ENCODE data around the gene TTLL10. TPM values are rescaled to one million over a fixed set of nuclear protein-coding genes. Genes with fewer than 3 reads are reported as not detected.

TTLL10 gene
- total RNA-seq, 2 donors from 2014 or later: not detected

- Histone ChIP-seq H3K9me3 (no peaks in the 10 kb centered on the region), H3K36me3 (no peaks in the 10 kb centered on the region), H3K27ac (no peak overlapping the region), H3K4me1 (ENCODE audit: control insufficient read depth in 1 of 2, low read depth in 2 of 2) (peaks cover 7 to 10% of the 10 kb centered on the region in 2 donors), H3K4me3 (no peak overlapping the region), H3K27me3 (replicated peaks; ENCODE audit: insufficient read depth) (no peaks in the 10 kb centered on the region)
- ATAC-seq (ENCODE audit: insufficient number of reproducible peaks, low FRiP score, low read depth) (no peak), DNase-seq (ENCODE audit: low spot score) (no peak)
- no peak for TF ChIP-seq CTCF (IDR thresholded peaks at IDR 0.05)
Measured at GRCh38 chr1:1160281-1160930, 13.3 kb upstream of the TTLL10 start.

- ATAC-seq (ENCODE audit: insufficient number of reproducible peaks, low FRiP score, low read depth) (no peak), DNase-seq (ENCODE audit: low spot score) (no peak)
- Histone ChIP-seq H3K36me3 (no peaks in the 10 kb centered on the region), H3K4me3 (no peak overlapping the region), H3K4me1 (ENCODE audit: control insufficient read depth in 1 of 2, low read depth in 2 of 2) (peaks cover 7 to 10% of the 10 kb centered on the region in 2 donors), H3K9me3 (no peaks in the 10 kb centered on the region), H3K27me3 (replicated peaks; ENCODE audit: insufficient read depth) (no peaks in the 10 kb centered on the region), H3K27ac (no peak overlapping the region)
- TF ChIP-seq CTCF (IDR thresholded peaks at IDR 0.05): no peak
Measured at GRCh38 chr1:1161078-1161682, 12.5 kb upstream of the TTLL10 start.

- Histone ChIP-seq H3K9me3 (no peaks in the 10 kb centered on the region), H3K27me3 (replicated peaks; ENCODE audit: insufficient read depth) (no peaks in the 10 kb centered on the region), H3K27ac (no peak overlapping the region), H3K4me1 (ENCODE audit: control insufficient read depth in 1 of 2, low read depth in 2 of 2) (peaks cover 7 to 10% of the 10 kb centered on the region in 2 donors), H3K4me3 (no peak overlapping the region), H3K36me3 (no peaks in the 10 kb centered on the region)
- no peak for DNase-seq (ENCODE audit: low spot score)
- no peak for TF ChIP-seq CTCF (IDR thresholded peaks at IDR 0.05)
- no peak for ATAC-seq (ENCODE audit: insufficient number of reproducible peaks, low FRiP score, low read depth)
Measured at GRCh38 chr1:1161683-1162079, 12.0 kb upstream of the TTLL10 start.

- no peak for ATAC-seq (ENCODE audit: insufficient number of reproducible peaks, low FRiP score, low read depth)
- Histone ChIP-seq H3K27me3 (replicated peaks; ENCODE audit: insufficient read depth) (no peaks in the 10 kb centered on the region), H3K27ac (no peak overlapping the region)
Measured at GRCh38 chr1:1162597-1163537, 10.8 kb upstream of the TTLL10 start.

More at GRCh38 chr1:1162597-1163537, 10.8 kb upstream of the TTLL10 start:
- no peaks in the 10 kb centered on the region for H3K36me3 ChIP-seq
- TF ChIP-seq CTCF (IDR thresholded peaks at IDR 0.05): no peak
- H3K4me1 ChIP-seq (ENCODE audit: control insufficient read depth in 1 of 2, low read depth in 2 of 2): peaks cover 7 to 10% of the 10 kb centered on the region in 2 donors
- H3K9me3 ChIP-seq: no peaks in the 10 kb centered on the region
- H3K4me3 ChIP-seq: no peak overlapping the region
- no peak for DNase-seq (ENCODE audit: low spot score)
